Measurements from ENCODE around the gene FAM241B. TPM values are rescaled to one million over a fixed set of nuclear protein-coding genes. Genes with fewer than 3 reads are reported as not detected.

Gene FAM241B
- polyA plus RNA-seq, 1 donor from 2014 or later: 135 TPM

GRCh38 chr10:69624245-69624786 lies 5.7 kb upstream of the FAM241B start:
- H3K9ac ChIP-seq (ENCODE audit: low read length): no peak overlapping the region
- H3K27ac ChIP-seq (ENCODE audit: low read length): no peak overlapping the region
- no peak for TF ChIP-seq POLR2AphosphoS5 (IDR thresholded peaks at IDR 0.05)
- TF ChIP-seq REST (IDR thresholded peaks at IDR 0.05; ENCODE audit: borderline replicate concordance): no peak
- TF ChIP-seq TAF1 (IDR thresholded peaks at IDR 0.05; ENCODE audit: low read depth): no peak
- no peak for TF ChIP-seq EP300 (conservative IDR thresholded peaks at IDR 0.05; ENCODE audit: poor library complexity, severe bottlenecking)
- no peak for TF ChIP-seq RAD21 (conservative IDR thresholded peaks at IDR 0.05)
- TF ChIP-seq CTCF (IDR thresholded peaks at IDR 0.05; ENCODE audit: poor library complexity, severe bottlenecking): no peak
- TF ChIP-seq EZH2 (IDR thresholded peaks at IDR 0.05; ENCODE audit: borderline replicate concordance, insufficient read depth, low read length, poor library complexity, severe bottlenecking): no peak
- TF ChIP-seq SMC3 (conservative IDR thresholded peaks at IDR 0.05; ENCODE audit: poor library complexity): no peak
- TF ChIP-seq MXI1 (conservative IDR thresholded peaks at IDR 0.05; ENCODE audit: poor library complexity, severe bottlenecking): no peak
- no peaks in the 10 kb centered on the region for H3K36me3 ChIP-seq (ENCODE audit: insufficient read depth, low read length)
- no peaks in the 10 kb centered on the region for H3K9me2 ChIP-seq (ENCODE audit: insufficient read depth, low read length)
- no peaks in the 10 kb centered on the region for H3K9me3 ChIP-seq (ENCODE audit: low read length)
- H3F3A ChIP-seq (ENCODE audit: insufficient read depth, low read length, poor library complexity, severe bottlenecking): no peaks in the 10 kb centered on the region
- H3K4me2 ChIP-seq (ENCODE audit: low read length): no peak overlapping the region
- H4K20me1 ChIP-seq (ENCODE audit: insufficient read depth): no peaks in the 10 kb centered on the region
- H2AFZ ChIP-seq (ENCODE audit: low read depth, low read length): no peak overlapping the region
- no peaks in the 10 kb centered on the region for H3K79me2 ChIP-seq (replicated peaks; ENCODE audit: insufficient read depth, low read length)
- H3K27me3 ChIP-seq (ENCODE audit: insufficient read depth, low read depth, low read length): no peaks in the 10 kb centered on the region
- no peak overlapping the region for H3K4me3 ChIP-seq (ENCODE audit: low read length)

GRCh38 chr10:69626826-69627225 lies 3.2 kb upstream of the FAM241B start:
- Histone ChIP-seq H3K36me3 (ENCODE audit: insufficient read depth, low read length) (no peaks in the 10 kb centered on the region), H2AFZ (ENCODE audit: low read depth, low read length) (no peak overlapping the region), H3F3A (ENCODE audit: insufficient read depth, low read length, poor library complexity, severe bottlenecking) (no peaks in the 10 kb centered on the region), H3K4me2 (ENCODE audit: low read length) (no peak overlapping the region), H3K9me3 (ENCODE audit: low read length) (no peaks in the 10 kb centered on the region), H3K9me2 (ENCODE audit: insufficient read depth, low read length) (no peaks in the 10 kb centered on the region), H3K4me3 (ENCODE audit: low read length) (no peak overlapping the region), H3K79me2 (replicated peaks; ENCODE audit: insufficient read depth, low read length) (peaks cover 14% of the 10 kb centered on the region), H3K9ac (ENCODE audit: low read length) (no peak overlapping the region), H3K27me3 (ENCODE audit: insufficient read depth, low read depth, low read length) (no peaks in the 10 kb centered on the region), H3K27ac (ENCODE audit: low read length) (no peak overlapping the region), H4K20me1 (ENCODE audit: insufficient read depth) (no peaks in the 10 kb centered on the region)
- no peak for TF ChIP-seq SMC3 (conservative IDR thresholded peaks at IDR 0.05; ENCODE audit: poor library complexity)

- H3K4me2 ChIP-seq (ENCODE audit: low read length): no peak overlapping the region
- H3K27me3 ChIP-seq (ENCODE audit: insufficient read depth, low read depth, low read length): no peaks in the 10 kb centered on the region
- no peak overlapping the region for H3K27ac ChIP-seq (ENCODE audit: low read length)
- no peak overlapping the region for H3K9ac ChIP-seq (ENCODE audit: low read length)
- no peak overlapping the region for H3K4me3 ChIP-seq (ENCODE audit: low read length)
- no peaks in the 10 kb centered on the region for H3K36me3 ChIP-seq (ENCODE audit: insufficient read depth, low read length)
- H4K20me1 ChIP-seq (ENCODE audit: insufficient read depth): no peaks in the 10 kb centered on the region
- TF ChIP-seq MXI1 (conservative IDR thresholded peaks at IDR 0.05; ENCODE audit: poor library complexity, severe bottlenecking) (no peak), REST (IDR thresholded peaks at IDR 0.05; ENCODE audit: borderline replicate concordance) (no peak), EZH2 (IDR thresholded peaks at IDR 0.05; ENCODE audit: borderline replicate concordance, insufficient read depth, low read length, poor library complexity, severe bottlenecking) (no peak), POLR2AphosphoS5 (IDR thresholded peaks at IDR 0.05) (no peak), EP300 (conservative IDR thresholded peaks at IDR 0.05; ENCODE audit: poor library complexity, severe bottlenecking) (no peak), CTCF (IDR thresholded peaks at IDR 0.05; ENCODE audit: poor library complexity, severe bottlenecking) (no peak), SMC3 (conservative IDR thresholded peaks at IDR 0.05; ENCODE audit: poor library complexity) (no peak), RAD21 (conservative IDR thresholded peaks at IDR 0.05) (no peak), TAF1 (IDR thresholded peaks at IDR 0.05; ENCODE audit: low read depth) (no peak)
- H3K79me2 ChIP-seq (replicated peaks; ENCODE audit: insufficient read depth, low read length): peaks cover 15% of the 10 kb centered on the region
- H3F3A ChIP-seq (ENCODE audit: insufficient read depth, low read length, poor library complexity, severe bottlenecking): no peaks in the 10 kb centered on the region
- no peak overlapping the region for H2AFZ ChIP-seq (ENCODE audit: low read depth, low read length)
- no peaks in the 10 kb centered on the region for H3K9me3 ChIP-seq (ENCODE audit: low read length)
- no peaks in the 10 kb centered on the region for H3K9me2 ChIP-seq (ENCODE audit: insufficient read depth, low read length)
These were observed 1.2 kb upstream of the FAM241B start for GRCh38 chr10:69628891-69629290.
